Gastroesophageal sphincter (tissue), 4 donors: ENCODE data around the gene CNTN5. TPM values are rescaled to one million over a fixed set of nuclear protein-coding genes. Genes with fewer than 3 reads are reported as not detected.

Source experiments
- ATAC-seq: fragments of 150-250 bp; one replicate; pipeline ENCODE4 v1.9.1; 2016; ENCODE audit warnings: mild to moderate bottlenecking, moderate library complexity
- H3K27ac ChIP-seq, 4 donors: fragments of 200-600 bp; sonication (generic) in 3 of 4; 1 replicate in 3 of 4; 2 replicates in 1 of 4; pipeline ENCODE4 v1.5.1; 2016 to 2019
- H3K27me3 ChIP-seq: fragments of 200-600 bp; sonication (generic); one replicate; pipeline ENCODE4 v1.5.1; 2019
- H3K36me3 ChIP-seq, 2 donors: fragments of 200-600 bp; sonication (generic); one replicate each; pipeline ENCODE4 v1.5.1; 2019; ENCODE audit warnings: control low read depth in 1 of 2
- H3K4me1 ChIP-seq, 3 donors: fragments of 200-600 bp; sonication (generic); 1 replicate in 2 of 3; 2 replicates in 1 of 3; pipeline ENCODE4 v1.5.1; 2016 to 2019; ENCODE audit warnings: control low read depth in 2 of 3
- H3K4me3 ChIP-seq, 2 donors: fragments of 200-600 bp; sonication (generic); one replicate each; pipeline ENCODE4 v1.5.1; 2019; ENCODE audit warnings: mild to moderate bottlenecking in 1 of 2, moderate library complexity in 1 of 2
- H3K9me3 ChIP-seq, 3 donors: fragments of 200-600 bp; sonication (generic); one replicate each; pipeline ENCODE4 v1.5.1; 2017 to 2019; ENCODE audit warnings: control low read depth in 2 of 3
- EP300 ChIP-seq: sonication (generic); formaldehyde crosslinking; IDR thresholded peaks from one replicate; pipeline ENCODE4 v1.6.1; 2017; ENCODE audit warnings: antibody characterized with exemption, mild to moderate bottlenecking
- POLR2A ChIP-seq, 2 donors: fragments of 450-650 bp; IDR thresholded peaks; one replicate each; pipeline ENCODE4 v1.6.1; 2017; ENCODE audit warnings: antibody characterized with exemption in 2 of 2, mild to moderate bottlenecking in 2 of 2, moderate library complexity in 1 of 2
- POLR2AphosphoS5 ChIP-seq: sonication (generic); formaldehyde crosslinking; IDR thresholded peaks from one replicate; pipeline ENCODE4 v1.6.1; 2017; ENCODE audit warnings: antibody characterized with exemption
- WGBS, 2 donors: methylation state at CpG; one replicate each; pipeline ENCODE4 v1.1.5; 2018; ENCODE audit warnings: low coverage in 1 of 2; 5-methylcytosine and 5-hydroxymethylcytosine counted together
- total RNA-seq, 4 donors: library from RNA; depleted of rRNA; stranded (reverse); fragments of >200 nt; gene quantifications; one replicate each; pipeline ENCODE4 v1.1.0, GENCODE V29; 2016
- TF ChIP-seq, protein P1 (sequence below), 4 experiments: fragments of 200-600 bp in 2 of 4; fragments of 450-650 bp in 2 of 4; sonication (generic) in 1 of 4; IDR thresholded peaks; one replicate each; pipeline ENCODE4 v1.5.1; 2017 to 2019; ENCODE audit warnings: antibody characterized with exemption in 4 of 4, mild to moderate bottlenecking in 2 of 4, moderate library complexity in 2 of 4

The CNTN5 gene
- total RNA-seq, 4 donors from 2014 or later = 0.16 TPM; not detected in 3

DNA sequence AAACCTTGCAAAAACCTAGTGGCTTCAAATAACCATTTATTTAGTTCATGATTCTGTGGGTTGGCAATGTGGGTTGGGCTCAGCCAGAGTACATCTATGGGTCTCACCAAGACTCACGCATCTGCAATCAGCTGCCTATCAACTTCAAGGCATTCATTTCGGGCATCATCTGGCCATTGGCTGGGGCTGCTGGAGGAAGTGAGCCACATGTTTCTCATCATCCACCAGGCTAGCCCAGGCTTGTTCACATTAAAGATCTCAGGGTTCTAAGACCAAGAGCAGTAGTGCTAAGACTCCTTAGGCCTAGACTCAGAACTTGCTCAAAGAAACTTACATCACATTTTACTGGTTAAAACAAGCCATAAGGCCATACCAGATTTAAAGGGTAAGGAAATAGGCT is 1187.5 kb downstream of the CNTN5 start:
- TF ChIP-seq POLR2A (IDR thresholded peaks at IDR 0.05) (no peak), EP300 (no peak), POLR2AphosphoS5 (no peak)
- TF ChIP-seq, protein P1, sequence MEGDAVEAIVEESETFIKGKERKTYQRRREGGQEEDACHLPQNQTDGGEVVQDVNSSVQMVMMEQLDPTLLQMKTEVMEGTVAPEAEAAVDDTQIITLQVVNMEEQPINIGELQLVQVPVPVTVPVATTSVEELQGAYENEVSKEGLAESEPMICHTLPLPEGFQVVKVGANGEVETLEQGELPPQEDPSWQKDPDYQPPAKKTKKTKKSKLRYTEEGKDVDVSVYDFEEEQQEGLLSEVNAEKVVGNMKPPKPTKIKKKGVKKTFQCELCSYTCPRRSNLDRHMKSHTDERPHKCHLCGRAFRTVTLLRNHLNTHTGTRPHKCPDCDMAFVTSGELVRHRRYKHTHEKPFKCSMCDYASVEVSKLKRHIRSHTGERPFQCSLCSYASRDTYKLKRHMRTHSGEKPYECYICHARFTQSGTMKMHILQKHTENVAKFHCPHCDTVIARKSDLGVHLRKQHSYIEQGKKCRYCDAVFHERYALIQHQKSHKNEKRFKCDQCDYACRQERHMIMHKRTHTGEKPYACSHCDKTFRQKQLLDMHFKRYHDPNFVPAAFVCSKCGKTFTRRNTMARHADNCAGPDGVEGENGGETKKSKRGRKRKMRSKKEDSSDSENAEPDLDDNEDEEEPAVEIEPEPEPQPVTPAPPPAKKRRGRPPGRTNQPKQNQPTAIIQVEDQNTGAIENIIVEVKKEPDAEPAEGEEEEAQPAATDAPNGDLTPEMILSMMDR (IDR thresholded peaks at IDR 0.05) = no peak
- H3K4me3 ChIP-seq = no peak overlapping the region
- H3K4me1 ChIP-seq = no peaks in the 10 kb centered on the region
- no peak overlapping the region for H3K27ac ChIP-seq
- no peaks in the 10 kb centered on the region for H3K36me3 ChIP-seq
- no peaks in the 10 kb centered on the region for H3K9me3 ChIP-seq
- H3K27me3 ChIP-seq = no peaks in the 10 kb centered on the region
- ATAC-seq = no peak
- 88 to 90% methylated on average over 2 of the region's 2 CpGs for WGBS, 2 donors

DNA sequence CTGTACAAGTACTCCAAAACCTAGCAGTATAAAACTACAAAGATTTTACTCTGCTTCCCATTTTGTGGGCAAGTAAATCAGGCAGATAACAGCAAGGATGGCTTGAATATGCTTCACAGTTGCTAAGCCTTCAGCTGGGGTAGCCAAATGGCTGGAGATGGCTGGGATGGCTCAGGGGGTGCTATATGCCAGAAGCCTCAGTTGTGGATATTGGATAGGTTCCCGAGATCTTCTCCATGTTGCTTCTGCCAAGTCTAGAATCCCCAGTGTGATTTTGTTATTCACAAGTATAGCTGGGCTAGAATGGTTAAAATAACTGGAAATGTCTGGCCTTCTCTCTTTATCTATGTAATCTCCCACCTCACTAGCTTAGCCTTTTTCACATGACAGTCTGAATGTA is 1194.0 kb downstream of the CNTN5 start:
- no peaks in the 10 kb centered on the region for H3K36me3 ChIP-seq
- no peak overlapping the region for H3K27ac ChIP-seq
- TF ChIP-seq EP300 (no peak), POLR2AphosphoS5 (no peak)
- TF ChIP-seq, protein P1 (IDR thresholded peaks at IDR 0.05) = no peak
- H3K9me3 ChIP-seq = no peaks in the 10 kb centered on the region
- WGBS, 2 donors = 73 to 94% methylated on average over 1 of the region's 1 CpG
- no peaks in the 10 kb centered on the region for H3K27me3 ChIP-seq
- no peak for ATAC-seq
- H3K4me3 ChIP-seq = no peak overlapping the region
- H3K4me1 ChIP-seq = no peaks in the 10 kb centered on the region

DNA sequence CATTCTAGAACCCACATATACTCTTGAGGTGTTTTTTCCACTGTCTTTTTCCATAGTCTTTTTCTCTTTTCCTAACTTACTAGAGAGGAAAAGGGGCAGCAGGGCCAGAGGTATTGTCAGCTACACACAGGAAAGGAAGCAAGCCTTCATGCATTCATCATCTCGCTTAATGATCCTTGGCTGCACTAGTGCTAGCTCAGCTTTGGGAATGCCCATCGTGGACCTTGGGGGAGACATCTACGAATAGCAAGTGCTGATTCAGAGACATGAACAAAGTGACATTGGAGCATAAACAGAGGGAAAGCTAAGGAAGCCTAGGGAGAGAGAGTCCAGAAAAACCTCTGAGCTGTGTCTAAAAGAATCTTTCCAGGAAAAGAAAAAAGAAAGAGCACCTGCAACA is 1200.1 kb downstream of the CNTN5 start:
- no peaks in the 10 kb centered on the region for H3K27me3 ChIP-seq
- TF ChIP-seq EP300 = no peak
- TF ChIP-seq, protein P1 (IDR thresholded peaks at IDR 0.05) = no peak
- no peak for TF ChIP-seq POLR2AphosphoS5
- TF ChIP-seq POLR2A (IDR thresholded peaks at IDR 0.05) = no peak
- no peak overlapping the region for H3K27ac ChIP-seq
- ATAC-seq = no peak
- no peak overlapping the region for H3K4me3 ChIP-seq
- no peaks in the 10 kb centered on the region for H3K9me3 ChIP-seq
- H3K36me3 ChIP-seq = no peaks in the 10 kb centered on the region
- peaks cover 0 to 21% (median 0%) of the 10 kb centered on the region in 3 donors for H3K4me1 ChIP-seq
- WGBS, 2 donors = 0 to 23% methylated on average over 2 to 3 of the region's 3 CpGs

DNA sequence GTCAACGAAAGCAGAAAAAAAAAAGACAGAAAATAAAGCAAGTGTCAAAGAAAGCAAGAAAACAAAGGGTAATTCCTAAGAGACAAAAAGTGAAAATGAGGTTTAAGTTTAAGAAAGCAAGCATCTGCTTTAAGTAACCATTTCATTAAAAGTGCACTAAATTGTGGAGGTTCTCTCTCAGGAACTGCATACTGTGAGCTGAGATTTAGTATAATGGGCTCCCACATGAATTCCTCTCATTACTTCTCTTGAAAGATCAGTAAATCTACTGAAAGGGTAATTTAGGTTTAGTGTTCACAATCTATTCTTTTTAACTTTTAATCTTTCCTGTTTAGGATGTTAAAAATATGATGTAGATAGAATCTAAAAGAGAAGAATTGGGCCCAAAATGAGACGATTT is 1201.0 kb downstream of the CNTN5 start:
- 74 to 86% methylated on average over 2 of the region's 2 CpGs for WGBS, 2 donors

DNA sequence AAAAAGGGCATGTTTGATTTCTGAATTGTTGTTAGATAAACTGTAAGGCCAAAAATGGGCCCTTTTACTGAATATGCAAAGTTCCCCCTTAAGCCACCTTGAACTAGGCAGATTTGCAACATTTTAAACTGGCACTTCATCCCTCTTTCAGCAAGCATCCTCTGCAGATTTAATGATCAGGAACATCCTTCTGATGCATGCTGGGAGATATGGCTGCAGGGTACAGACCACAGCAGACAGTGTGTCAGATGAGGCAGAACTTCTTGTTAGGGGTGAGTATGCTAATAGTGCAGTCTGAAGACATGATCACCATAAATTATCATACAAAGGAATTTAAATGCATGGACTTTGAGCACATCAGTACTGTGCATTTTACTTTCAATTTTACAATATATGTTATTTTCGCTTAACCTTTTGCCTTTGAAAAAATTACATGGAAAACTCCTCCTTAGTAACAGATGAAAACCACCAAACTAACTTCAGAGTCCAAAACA is 1203.8 kb downstream of the CNTN5 start:
- 90 to 100% methylated on average over 1 of the region's 1 CpG for WGBS, 2 donors
- H3K9me3 ChIP-seq = no peaks in the 10 kb centered on the region
- no peak for ATAC-seq
- no peaks in the 10 kb centered on the region for H3K36me3 ChIP-seq
- H3K4me3 ChIP-seq = no peak overlapping the region
- no peak overlapping the region for H3K27ac ChIP-seq
- H3K4me1 ChIP-seq = peaks cover 0 to 21% (median 0%) of the 10 kb centered on the region in 3 donors
- no peaks in the 10 kb centered on the region for H3K27me3 ChIP-seq
- TF ChIP-seq EP300 = no peak
- TF ChIP-seq POLR2AphosphoS5 = no peak
- TF ChIP-seq POLR2A (IDR thresholded peaks at IDR 0.05) = no peak
- TF ChIP-seq, protein P1 (IDR thresholded peaks at IDR 0.05) = no peak

More for the DNA sequence above, 1201.0 kb downstream of the CNTN5 start:
- TF ChIP-seq, protein P1 (IDR thresholded peaks at IDR 0.05) = no peak
- TF ChIP-seq POLR2A (IDR thresholded peaks at IDR 0.05) = no peak
- TF ChIP-seq EP300 = no peak
- TF ChIP-seq POLR2AphosphoS5 = no peak
- no peak overlapping the region for H3K4me3 ChIP-seq
- no peak for ATAC-seq
- H3K27me3 ChIP-seq = no peaks in the 10 kb centered on the region
- H3K4me1 ChIP-seq = peaks cover 0 to 21% (median 0%) of the 10 kb centered on the region in 3 donors
- no peaks in the 10 kb centered on the region for H3K9me3 ChIP-seq
- H3K27ac ChIP-seq = no peak overlapping the region
- H3K36me3 ChIP-seq = no peaks in the 10 kb centered on the region
